Endodermal cell (in vitro differentiated cells): ENCODE results near the gene UGCG. TPM values are rescaled to one million over a fixed set of nuclear protein-coding genes. Genes with fewer than 3 reads are reported as not detected.

ENCODE experiments used
- DNase-seq: peaks from one replicate; pipeline ENCODE4 v3.0.0-alpha.2; 2017
- H3K27ac ChIP-seq: 2 replicates; pipeline ENCODE4 v1.5.1; 2013; ENCODE audit warnings: mild to moderate bottlenecking, low read depth, low read length, moderate library complexity
- H3K27me3 ChIP-seq: 2 replicates; pipeline ENCODE4 v1.6.1; 2013; ENCODE audit warnings: mild to moderate bottlenecking, low read length, moderate library complexity; ENCODE audit not compliant: insufficient read depth, control insufficient read depth, poor library complexity, severe bottlenecking
- H3K36me3 ChIP-seq: 2 replicates; pipeline ENCODE4 v1.7.0; 2013; ENCODE audit warnings: mild to moderate bottlenecking, low read length, moderate library complexity; ENCODE audit not compliant: control insufficient read depth, insufficient read depth
- H3K4me1 ChIP-seq: one replicate; pipeline ENCODE4 v1.7.0; 2013; ENCODE audit warnings: low read length; ENCODE audit not compliant: control insufficient read depth, insufficient read depth
- H3K4me3 ChIP-seq: 2 replicates; pipeline ENCODE4 v1.5.1; 2013; ENCODE audit warnings: mild to moderate bottlenecking, low read length, moderate library complexity
- H3K9ac ChIP-seq: 2 replicates; pipeline ENCODE4 v1.6.1; 2013; ENCODE audit warnings: mild to moderate bottlenecking, low read length, moderate library complexity; ENCODE audit not compliant: poor library complexity, severe bottlenecking; ENCODE audit errors: extremely low read depth
- H3K9me3 ChIP-seq: 2 replicates; pipeline ENCODE4 v1.6.1; 2013; ENCODE audit warnings: mild to moderate bottlenecking, low read length, moderate library complexity; ENCODE audit not compliant: control insufficient read depth
- H3K27ac Mint-ChIP-seq: 2 replicates; pipeline ENCODE4 v1.8.0; 2020; ENCODE audit warnings: mixed read lengths
- H3K27me3 Mint-ChIP-seq: 2 replicates; pipeline ENCODE4 v1.8.0; 2021; ENCODE audit warnings: mild to moderate bottlenecking, mixed read lengths; ENCODE audit not compliant: insufficient read depth
- H3K36me3 Mint-ChIP-seq: 2 replicates; pipeline ENCODE4 v1.8.0; 2020; ENCODE audit warnings: low read depth, mixed read lengths
- H3K4me1 Mint-ChIP-seq: 2 replicates; pipeline ENCODE4 v1.8.0; 2020; ENCODE audit warnings: mixed read lengths
- H3K4me3 Mint-ChIP-seq: 2 replicates; pipeline ENCODE4 v1.8.0; 2020; ENCODE audit warnings: mild to moderate bottlenecking, moderate library complexity, mixed read lengths
- H3K9me3 Mint-ChIP-seq: 2 replicates; pipeline ENCODE4 v1.8.0; 2020; ENCODE audit warnings: mild to moderate bottlenecking, mixed read lengths
- CTCF ChIP-seq: fragments of 200-600 bp; sonication (generic); conservative IDR thresholded peaks from 2 replicates; pipeline ENCODE4 v1.5.0; 2021; ENCODE audit warnings: antibody characterized with exemption, mild to moderate bottlenecking
- WGBS, 2 experiments: methylation state at CpG; one replicate each; pipeline versions ENCODE4 v1.1.5 to v1.1.7; 2013; ENCODE audit warnings: missing lambda C conversion rate in 2 of 2, mixed read lengths in 1 of 2; ENCODE audit not compliant: insufficient coverage in 1 of 2, insufficient read length in 1 of 2; 5-methylcytosine and 5-hydroxymethylcytosine counted together
- total RNA-seq, 2 donors: library from RNA; stranded (reverse); fragmentation: NEBNext Ultra II Directional in 1 of 2; extraction: Animal tissue kit (Norgen Biotek cat#: 25700) in 1 of 2; gene quantifications; 2 replicates in 1 of 2; 3 replicates in 1 of 2; pipeline ENCODE4 v1.2.1, GENCODE V29; 2021

Gene UGCG
- total RNA-seq, 2 donors from 2014 or later: 20.0 to 22.4 TPM

GRCh38 chr9:111936391-111936790 is 39.8 kb downstream of the UGCG start:
- H3K4me1 ChIP-seq: no peaks in the 10 kb centered on the region
- Mint-ChIP-seq H3K4me3 (no peak overlapping the region), H3K27ac (no peak overlapping the region), H3K9me3 (no peaks in the 10 kb centered on the region), H3K36me3 (peaks cover 12% of the 10 kb centered on the region), H3K27me3 (peaks cover 1% of the 10 kb centered on the region), H3K4me1 (no peaks in the 10 kb centered on the region)
- 95% methylated on average over 2 of the region's 2 CpGs; no CpG with 5 or more reads in 1 of the 2 experiments for WGBS, 2 experiments
- no peak overlapping the region for H3K9ac ChIP-seq
- H3K27me3 ChIP-seq: no peaks in the 10 kb centered on the region
- no peak overlapping the region for H3K27ac ChIP-seq
- H3K9me3 ChIP-seq: no peaks in the 10 kb centered on the region
- no peak for DNase-seq
- no peak for TF ChIP-seq CTCF
- H3K36me3 ChIP-seq: peaks cover 30% of the 10 kb centered on the region
- H3K4me3 ChIP-seq: no peak overlapping the region

GRCh38 chr9:111937301-111937700 is 40.7 kb downstream of the UGCG start:
- H3K9me3 ChIP-seq: no peaks in the 10 kb centered on the region
- Mint-ChIP-seq H3K27me3 (peaks cover 1% of the 10 kb centered on the region), H3K4me1 (no peaks in the 10 kb centered on the region), H3K36me3 (peaks cover 5% of the 10 kb centered on the region), H3K4me3 (no peak overlapping the region), H3K9me3 (no peaks in the 10 kb centered on the region), H3K27ac (no peak overlapping the region)
- H3K9ac ChIP-seq: no peak overlapping the region
- no peak overlapping the region for H3K27ac ChIP-seq
- TF ChIP-seq CTCF: no peak
- H3K4me1 ChIP-seq: no peaks in the 10 kb centered on the region
- H3K4me3 ChIP-seq: no peak overlapping the region
- DNase-seq: no peak
- WGBS, 2 experiments: 90% methylated on average over 2 of the region's 2 CpGs; no CpG with 5 or more reads in 1 of the 2 experiments
- H3K27me3 ChIP-seq: no peaks in the 10 kb centered on the region
- H3K36me3 ChIP-seq: peaks cover 22% of the 10 kb centered on the region

- Mint-ChIP-seq H3K4me3 (no peak overlapping the region), H3K9me3 (no peaks in the 10 kb centered on the region), H3K36me3 (peaks cover 3% of the 10 kb centered on the region), H3K27ac (no peak overlapping the region), H3K27me3 (peaks cover 1% of the 10 kb centered on the region), H3K4me1 (no peaks in the 10 kb centered on the region)
- Histone ChIP-seq H3K27me3 (no peaks in the 10 kb centered on the region), H3K4me3 (no peak overlapping the region), H3K9ac (no peak overlapping the region), H3K9me3 (no peaks in the 10 kb centered on the region), H3K27ac (no peak overlapping the region), H3K4me1 (no peaks in the 10 kb centered on the region), H3K36me3 (peaks cover 18% of the 10 kb centered on the region)
- DNase-seq: no peak
- TF ChIP-seq CTCF: no peak
- WGBS, 2 experiments: 84 to 91% methylated on average over 9 to 12 of the region's 12 CpGs
Observed at GRCh38 chr9:111937781-111938426, 41.3 kb downstream of the UGCG start.
